ENCODE data around the gene TTC7B.

DNA sequence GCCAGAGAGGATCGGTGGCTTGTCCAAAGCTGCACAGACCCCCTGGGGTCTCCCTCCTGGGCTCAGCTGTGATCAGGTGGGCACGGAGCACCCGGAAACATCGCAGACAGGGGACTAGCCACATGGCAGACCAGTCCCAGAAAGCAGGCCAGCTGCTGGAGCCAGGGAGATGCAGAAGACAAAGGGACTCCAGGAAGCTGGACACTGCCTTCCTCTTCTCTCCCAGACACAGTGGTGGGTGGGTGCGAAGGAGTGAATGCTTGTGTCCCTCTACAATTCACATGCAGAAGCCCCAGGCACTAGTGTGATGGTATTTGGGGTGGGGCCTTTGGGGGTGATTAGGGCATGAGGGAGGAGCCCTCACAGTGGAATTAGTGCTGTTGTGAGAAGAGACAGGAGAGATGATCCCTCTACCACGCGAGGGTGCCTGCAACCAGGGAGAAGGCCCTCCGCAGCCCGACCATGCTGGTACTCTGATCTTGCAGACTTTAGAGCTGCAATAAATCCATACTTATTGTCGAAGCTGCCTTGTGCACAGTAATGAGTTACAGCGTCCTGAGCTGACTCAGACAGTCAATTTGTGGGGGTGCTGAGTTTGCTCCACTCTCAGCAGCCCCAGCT is 324.2 kb downstream of the TTC7B start:
- TF ChIP-seq CTCF (IDR thresholded peaks at IDR 0.05; ENCODE audit: insufficient read depth, low read length) (no peak), GABPA (IDR thresholded peaks at IDR 0.05; ENCODE audit: low read depth) (no peak), POLR2AphosphoS5 (IDR thresholded peaks at IDR 0.05; ENCODE audit: low read depth) (no peak), REST (IDR thresholded peaks at IDR 0.05; ENCODE audit: insufficient replicate concordance, low read depth) (no peak)

Measured in HL-60 (cell line).